Stimulated activated effector memory CD8-positive, alpha-beta T cell treated with anti-CD3 and anti-CD28 coated beads, Interleukin-12 subunit alpha, Interleukin-12 subunit beta, amount 100 ng/mL, for 72 hours (primary cell): ENCODE results near the gene PTPRN2.

ENCODE experiments used
- ATAC-seq: fragments of 150-1000 bp; cut with Tn5 transposase; 2 replicates; pipeline ENCODE4 v1.10.0; 2021
- DNase-seq, 2 donors: peaks; one replicate each; pipeline ENCODE4 v3.0.0; 2021 to 2022; ENCODE audit warnings: low spot score in 2 of 2
- H3K27ac Mint-ChIP-seq: one replicate; pipeline ENCODE4 v1.8.0; 2022; ENCODE audit warnings: mild to moderate bottlenecking, mixed read lengths
- H3K36me3 Mint-ChIP-seq: one replicate; pipeline ENCODE4 v1.8.0; 2022; ENCODE audit warnings: mild to moderate bottlenecking, mixed read lengths
- H3K4me1 Mint-ChIP-seq: one replicate; pipeline ENCODE4 v1.8.0; 2022; ENCODE audit warnings: mixed read lengths
- H3K4me3 Mint-ChIP-seq: one replicate; pipeline ENCODE4 v1.8.0; 2022; ENCODE audit warnings: mild to moderate bottlenecking, mixed read lengths
- H3K9me3 Mint-ChIP-seq: one replicate; pipeline ENCODE4 v1.8.0; 2022; ENCODE audit warnings: mixed read lengths

PTPRN2 gene

DNA sequence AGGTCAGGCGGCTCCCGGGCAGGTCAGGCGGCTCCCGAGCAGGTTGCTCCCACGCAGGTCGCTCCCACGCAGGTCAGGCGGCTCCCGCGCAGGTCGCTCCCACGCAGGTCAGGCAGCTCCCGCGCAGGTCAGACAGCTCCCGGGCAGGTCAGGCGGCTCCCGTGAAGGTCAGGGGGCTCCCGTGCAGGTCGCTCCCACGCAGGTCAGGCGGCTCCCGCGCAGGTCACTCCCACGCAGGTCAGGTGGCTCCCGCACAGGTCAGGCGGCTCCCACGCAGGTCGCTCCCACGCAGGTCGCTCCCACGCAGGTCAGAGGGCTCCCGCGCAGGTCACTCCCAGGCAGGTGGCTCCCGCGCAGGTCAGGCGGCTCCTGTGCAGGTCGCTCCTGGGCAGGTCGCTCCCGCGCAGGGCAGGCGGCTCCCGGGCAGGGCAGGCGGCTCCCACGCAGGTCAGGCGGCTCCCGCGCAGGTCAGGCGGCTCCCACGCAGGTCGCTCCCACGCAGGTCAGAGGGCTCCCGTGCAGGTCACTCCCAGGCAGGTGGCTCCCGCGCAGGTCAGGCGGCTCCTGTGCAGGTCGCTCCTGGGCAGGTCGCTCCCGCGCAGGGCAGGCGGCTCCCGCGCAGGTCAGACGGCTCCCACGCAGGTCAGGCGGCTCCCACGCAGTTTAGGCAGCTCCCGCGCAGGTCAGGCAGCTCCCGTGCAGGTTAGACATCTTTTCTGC is 30.7 kb downstream of the PTPRN2 start:
- Mint-ChIP-seq H3K4me3 (no peak overlapping the region), H3K4me1 (no peaks in the 10 kb centered on the region), H3K36me3 (no peaks in the 10 kb centered on the region), H3K9me3 (peaks cover 3% of the 10 kb centered on the region), H3K27ac (no peak overlapping the region)
- ATAC-seq = no peak
- no peak for DNase-seq

DNA sequence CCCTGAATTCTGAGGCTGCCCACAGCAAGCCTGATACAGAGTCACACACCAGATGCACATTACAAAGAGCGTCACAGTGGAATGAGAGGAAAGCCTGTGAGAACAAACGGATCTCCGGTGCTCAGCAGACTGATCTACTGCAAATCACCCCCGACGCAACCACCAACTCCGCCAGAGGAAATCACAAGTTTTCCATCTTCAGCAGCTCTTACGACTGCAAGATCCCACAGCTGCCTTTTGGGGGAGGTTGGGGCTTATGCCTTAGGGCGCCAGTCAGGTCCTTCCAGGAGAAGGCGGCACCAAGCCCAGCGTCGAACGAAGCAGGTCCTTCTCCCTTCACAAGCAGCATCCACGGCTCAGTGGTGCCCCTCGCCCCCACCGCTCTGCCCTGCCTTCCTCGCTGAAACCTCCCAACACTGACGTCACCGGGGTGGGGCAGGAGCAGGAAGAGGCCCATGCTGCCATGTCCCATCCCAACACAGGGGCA is 32.5 kb downstream of the PTPRN2 start:
- Mint-ChIP-seq H3K36me3 (no peaks in the 10 kb centered on the region), H3K27ac (no peak overlapping the region), H3K4me1 (no peaks in the 10 kb centered on the region), H3K4me3 (no peak overlapping the region), H3K9me3 (peaks cover 3% of the 10 kb centered on the region)
- ATAC-seq (no peak), DNase-seq (no peak)

- ATAC-seq = no peak
- no peak for DNase-seq
- Mint-ChIP-seq H3K4me1 (no peaks in the 10 kb centered on the region), H3K36me3 (no peaks in the 10 kb centered on the region), H3K27ac (no peak overlapping the region), H3K4me3 (no peak overlapping the region), H3K9me3 (peaks cover 1% of the 10 kb centered on the region)
Observed at GRCh38 chr7:158550886-158551452, 36.7 kb downstream of the PTPRN2 start.

DNA sequence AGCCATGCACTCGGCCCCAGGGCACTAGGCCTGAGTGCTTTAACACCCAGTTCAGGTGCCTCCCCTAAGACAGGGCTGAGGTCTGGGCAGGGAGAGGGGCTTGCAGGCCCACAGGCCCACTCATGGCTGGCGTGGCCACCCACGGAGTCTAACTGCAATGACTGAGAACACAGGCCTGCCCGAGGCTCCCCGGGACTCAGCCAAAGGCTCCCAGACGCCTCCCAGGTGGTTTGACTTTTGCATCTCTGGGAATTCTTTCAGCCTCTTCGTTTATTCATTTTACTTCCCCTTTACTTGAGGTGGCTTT is 37.3 kb downstream of the PTPRN2 start:
- Mint-ChIP-seq H3K9me3 (no peaks in the 10 kb centered on the region), H3K36me3 (no peaks in the 10 kb centered on the region), H3K4me1 (no peaks in the 10 kb centered on the region), H3K4me3 (no peak overlapping the region), H3K27ac (no peak overlapping the region)
- ATAC-seq = no peak
- no peak for DNase-seq

GRCh38 chr7:158549616-158550393 is 37.8 kb downstream of the PTPRN2 start:
- Mint-ChIP-seq H3K4me1 (no peaks in the 10 kb centered on the region), H3K9me3 (no peaks in the 10 kb centered on the region), H3K36me3 (no peaks in the 10 kb centered on the region), H3K27ac (no peak overlapping the region), H3K4me3 (no peak overlapping the region)
- DNase-seq = no peak
- ATAC-seq = no peak

GRCh38 chr7:158549176-158549615 is 38.4 kb downstream of the PTPRN2 start:
- ATAC-seq (no peak), DNase-seq (no peak)
- no peak overlapping the region for H3K4me3 Mint-ChIP-seq
- H3K27ac Mint-ChIP-seq = no peak overlapping the region
- no peaks in the 10 kb centered on the region for H3K36me3 Mint-ChIP-seq
- H3K4me1 Mint-ChIP-seq = no peaks in the 10 kb centered on the region
- no peaks in the 10 kb centered on the region for H3K9me3 Mint-ChIP-seq

DNA sequence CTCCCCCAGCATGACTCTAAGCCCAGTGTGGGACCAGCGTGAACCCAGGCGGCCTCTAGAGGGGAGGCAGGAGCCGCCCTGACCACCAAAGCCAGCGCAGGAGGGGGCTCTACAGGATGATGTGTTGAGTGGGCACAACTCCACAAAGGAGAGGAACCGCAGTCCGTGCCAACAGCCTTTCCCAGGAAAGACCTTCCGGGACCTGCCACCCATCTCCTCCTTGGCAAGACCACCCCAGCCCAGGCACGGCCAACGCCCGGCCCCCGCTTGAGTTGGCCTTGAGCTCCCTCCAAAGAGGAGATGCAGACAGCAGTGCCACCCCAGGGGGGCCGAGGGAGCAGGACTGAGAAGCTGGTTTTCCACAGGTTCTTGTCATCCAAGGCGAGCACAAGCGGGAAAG is 38.9 kb downstream of the PTPRN2 start:
- Mint-ChIP-seq H3K9me3 (no peaks in the 10 kb centered on the region), H3K4me3 (no peak overlapping the region), H3K36me3 (no peaks in the 10 kb centered on the region), H3K27ac (no peak overlapping the region), H3K4me1 (no peaks in the 10 kb centered on the region)
- no peak for ATAC-seq
- no peak for DNase-seq

GRCh38 chr7:158547817-158548216 is 39.8 kb downstream of the PTPRN2 start:
- Mint-ChIP-seq H3K4me1 (no peaks in the 10 kb centered on the region), H3K4me3 (no peak overlapping the region), H3K9me3 (no peaks in the 10 kb centered on the region), H3K27ac (no peak overlapping the region), H3K36me3 (no peaks in the 10 kb centered on the region)
- ATAC-seq = no peak
- DNase-seq = no peak

GRCh38 chr7:158546626-158547025 is 41.0 kb downstream of the PTPRN2 start:
- Mint-ChIP-seq H3K36me3 (no peaks in the 10 kb centered on the region), H3K9me3 (no peaks in the 10 kb centered on the region)

DNA sequence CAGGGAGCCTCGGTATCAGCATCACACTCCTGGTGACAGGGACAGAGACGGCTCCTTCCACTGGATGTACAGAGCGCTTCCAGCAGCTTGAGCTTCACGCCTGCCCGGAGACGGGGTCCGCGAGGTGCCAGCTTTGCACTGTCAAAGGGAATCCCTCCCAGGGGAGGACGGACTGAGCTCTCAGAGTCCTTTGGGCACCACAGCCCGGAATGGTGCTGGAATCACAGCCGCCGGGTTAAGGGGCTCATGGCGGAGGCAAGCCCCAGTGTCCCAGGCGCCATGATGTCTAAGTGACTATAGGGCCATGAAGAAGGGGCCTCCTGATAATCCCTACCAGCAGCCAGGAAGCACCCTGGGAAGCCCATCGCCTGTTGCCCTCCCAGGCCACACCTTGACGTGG is 41.4 kb downstream of the PTPRN2 start:
- Mint-ChIP-seq H3K9me3 (no peaks in the 10 kb centered on the region), H3K4me3 (no peak overlapping the region), H3K4me1 (no peaks in the 10 kb centered on the region), H3K27ac (no peak overlapping the region), H3K36me3 (no peaks in the 10 kb centered on the region)
- no peak for DNase-seq
- no peak for ATAC-seq

More at GRCh38 chr7:158546626-158547025, 41.0 kb downstream of the PTPRN2 start:
- no peak overlapping the region for H3K27ac Mint-ChIP-seq
- DNase-seq = no peak
- no peak overlapping the region for H3K4me3 Mint-ChIP-seq
- H3K4me1 Mint-ChIP-seq = no peaks in the 10 kb centered on the region
- no peak for ATAC-seq

GRCh38 chr7:158544708-158545107 is 42.9 kb downstream of the PTPRN2 start:
- ATAC-seq (no peak), DNase-seq (no peak)
- Mint-ChIP-seq H3K9me3 (no peaks in the 10 kb centered on the region), H3K27ac (no peak overlapping the region), H3K4me3 (no peak overlapping the region), H3K36me3 (no peaks in the 10 kb centered on the region), H3K4me1 (no peaks in the 10 kb centered on the region)

DNA sequence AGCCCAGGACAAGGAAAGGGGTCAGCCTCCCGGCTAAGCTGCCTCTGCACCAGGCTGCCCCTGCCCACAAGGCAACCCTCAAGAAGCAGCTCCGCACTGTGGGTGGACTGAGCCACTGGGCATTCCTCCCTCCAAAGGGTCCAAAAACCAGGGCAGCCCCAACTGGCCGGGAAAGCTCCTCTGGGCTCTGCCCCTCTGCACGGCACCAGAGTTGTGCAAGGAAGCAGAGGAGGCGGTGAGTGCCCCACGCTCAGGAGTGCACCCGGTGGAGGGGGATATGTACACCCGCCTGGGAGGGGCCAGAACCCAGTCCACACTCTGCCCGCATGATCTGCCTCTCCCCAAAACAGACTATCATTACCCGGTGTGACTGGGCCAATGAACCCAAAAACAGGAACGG is 43.8 kb downstream of the PTPRN2 start:
- no peak for DNase-seq

DNA sequence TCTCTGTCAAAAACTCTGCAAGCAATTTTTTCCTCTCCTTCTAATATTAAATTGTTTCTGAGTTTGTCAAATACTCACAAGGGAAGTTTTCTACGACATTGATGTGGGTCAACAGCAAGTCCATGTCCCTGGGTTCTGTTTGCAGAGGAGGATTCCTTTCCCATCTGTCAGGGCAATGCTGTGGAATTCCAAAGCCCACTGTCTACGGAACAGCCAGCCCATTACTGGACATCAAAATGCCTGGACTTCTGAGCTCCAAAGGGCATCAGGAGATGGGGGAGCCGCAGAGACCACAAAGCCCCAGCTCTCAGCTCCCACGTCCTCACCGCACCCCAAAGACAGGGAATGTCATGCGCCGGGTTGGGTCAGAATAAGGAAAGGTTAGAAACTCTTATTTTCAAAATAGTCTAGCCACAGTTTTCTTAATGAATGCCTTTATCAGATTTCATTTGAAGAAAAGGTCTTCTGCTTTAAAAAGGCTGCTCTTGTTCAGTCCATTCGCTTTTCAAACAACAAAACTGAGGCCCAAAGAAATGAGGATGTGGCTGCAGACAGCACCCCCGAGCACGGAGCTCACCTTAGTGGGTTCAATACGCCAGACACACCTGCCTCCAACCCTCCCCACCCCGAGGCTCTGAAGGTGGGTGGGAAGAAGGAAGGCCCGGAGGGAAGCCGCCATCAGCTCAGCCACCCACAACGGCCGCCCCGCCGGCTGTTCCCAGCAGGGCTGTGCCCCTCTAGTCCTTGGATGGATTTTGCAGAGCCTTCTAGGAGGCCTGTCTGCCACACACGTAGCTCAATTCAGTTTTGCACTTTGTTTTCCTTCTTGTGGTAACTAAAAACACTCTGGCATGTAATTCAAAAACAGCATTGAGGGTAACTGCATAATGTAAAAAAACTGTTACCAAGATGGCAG is 44.7 kb downstream of the PTPRN2 start:
- DNase-seq (no peak), ATAC-seq (no peak)
- H3K4me1 Mint-ChIP-seq = no peaks in the 10 kb centered on the region
- no peaks in the 10 kb centered on the region for H3K9me3 Mint-ChIP-seq
- H3K36me3 Mint-ChIP-seq = no peaks in the 10 kb centered on the region
- no peak overlapping the region for H3K27ac Mint-ChIP-seq
- no peak overlapping the region for H3K4me3 Mint-ChIP-seq

More for the DNA sequence above, 43.8 kb downstream of the PTPRN2 start:
- ATAC-seq = no peak
- H3K27ac Mint-ChIP-seq = no peak overlapping the region
- no peaks in the 10 kb centered on the region for H3K36me3 Mint-ChIP-seq
- H3K4me1 Mint-ChIP-seq = no peaks in the 10 kb centered on the region
- H3K9me3 Mint-ChIP-seq = no peaks in the 10 kb centered on the region
- no peak overlapping the region for H3K4me3 Mint-ChIP-seq

DNA sequence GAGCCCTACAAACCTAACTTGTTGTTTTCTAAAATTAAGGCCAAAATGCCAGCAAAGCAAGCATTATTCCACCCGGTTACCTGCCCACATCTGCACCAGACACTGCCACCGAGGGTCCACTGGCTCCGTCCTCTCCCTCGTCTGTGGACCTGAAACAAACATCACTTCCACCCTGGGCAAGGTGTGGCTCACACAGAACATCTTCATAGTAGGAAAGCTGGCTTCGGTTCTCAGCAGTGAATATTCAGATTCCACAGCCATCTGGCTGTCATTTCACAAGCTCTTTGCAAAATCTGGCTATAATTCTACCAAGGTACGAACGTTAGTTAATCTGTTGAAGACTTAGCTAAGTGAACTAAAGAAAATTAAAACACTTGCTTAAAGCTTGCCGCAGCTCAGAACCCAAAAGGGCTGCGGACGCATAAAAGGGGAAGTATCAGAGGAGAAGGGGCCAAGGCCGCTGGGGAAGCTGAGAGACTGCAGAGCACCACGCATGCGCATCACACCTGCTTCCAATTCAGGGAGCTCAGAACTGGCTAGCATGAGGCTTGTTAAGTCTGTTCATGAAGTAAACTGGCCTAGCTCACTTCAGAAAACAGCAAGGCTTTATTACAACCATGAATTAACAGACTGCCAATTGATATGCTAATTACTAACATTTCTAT is 46.1 kb downstream of the PTPRN2 start:
- Mint-ChIP-seq H3K4me1 (no peaks in the 10 kb centered on the region), H3K9me3 (no peaks in the 10 kb centered on the region), H3K36me3 (no peaks in the 10 kb centered on the region), H3K4me3 (no peak overlapping the region), H3K27ac (no peak overlapping the region)
- DNase-seq (no peak), ATAC-seq (no peak)

- Mint-ChIP-seq H3K4me1 (no peaks in the 10 kb centered on the region), H3K36me3 (no peaks in the 10 kb centered on the region), H3K27ac (no peak overlapping the region), H3K9me3 (no peaks in the 10 kb centered on the region), H3K4me3 (no peak overlapping the region)
- no peak for DNase-seq
- peak; percentile 26 for ATAC-seq
Observed at GRCh38 chr7:158539711-158540146, 47.9 kb downstream of the PTPRN2 start.
